Islet of Langerhans (tissue), 1 donor: Measurements from ENCODE around the gene PPP1R14C.

Source experiments
- FAIRE-seq: peaks from one replicate; lab custom pipeline; 2011; peaks lifted over from hg19 to GRCh38; lab: Jason Lieb, UNC

Gene PPP1R14C

DNA sequence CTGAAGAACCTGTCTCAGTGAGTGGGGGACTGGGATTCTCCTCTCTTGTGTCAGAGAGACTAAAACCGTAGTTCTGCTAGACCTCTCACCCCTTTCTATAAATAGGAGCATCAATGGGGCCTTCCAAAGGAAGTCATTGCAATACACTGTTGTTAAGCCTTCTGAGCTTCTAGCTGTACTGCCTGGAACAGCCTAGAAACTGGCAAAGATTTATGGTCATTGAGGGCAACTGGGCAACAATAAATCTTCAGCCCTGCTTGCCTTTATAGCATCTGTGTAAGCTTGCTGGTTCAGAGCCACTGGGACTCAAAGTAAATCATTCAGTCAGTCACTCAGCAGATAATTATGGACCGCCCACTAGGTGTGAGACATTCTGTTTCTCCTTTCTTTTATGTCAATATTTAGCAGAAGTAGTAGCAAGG lies 53.2 kb downstream of the PPP1R14C start:
- no peak for FAIRE-seq

DNA sequence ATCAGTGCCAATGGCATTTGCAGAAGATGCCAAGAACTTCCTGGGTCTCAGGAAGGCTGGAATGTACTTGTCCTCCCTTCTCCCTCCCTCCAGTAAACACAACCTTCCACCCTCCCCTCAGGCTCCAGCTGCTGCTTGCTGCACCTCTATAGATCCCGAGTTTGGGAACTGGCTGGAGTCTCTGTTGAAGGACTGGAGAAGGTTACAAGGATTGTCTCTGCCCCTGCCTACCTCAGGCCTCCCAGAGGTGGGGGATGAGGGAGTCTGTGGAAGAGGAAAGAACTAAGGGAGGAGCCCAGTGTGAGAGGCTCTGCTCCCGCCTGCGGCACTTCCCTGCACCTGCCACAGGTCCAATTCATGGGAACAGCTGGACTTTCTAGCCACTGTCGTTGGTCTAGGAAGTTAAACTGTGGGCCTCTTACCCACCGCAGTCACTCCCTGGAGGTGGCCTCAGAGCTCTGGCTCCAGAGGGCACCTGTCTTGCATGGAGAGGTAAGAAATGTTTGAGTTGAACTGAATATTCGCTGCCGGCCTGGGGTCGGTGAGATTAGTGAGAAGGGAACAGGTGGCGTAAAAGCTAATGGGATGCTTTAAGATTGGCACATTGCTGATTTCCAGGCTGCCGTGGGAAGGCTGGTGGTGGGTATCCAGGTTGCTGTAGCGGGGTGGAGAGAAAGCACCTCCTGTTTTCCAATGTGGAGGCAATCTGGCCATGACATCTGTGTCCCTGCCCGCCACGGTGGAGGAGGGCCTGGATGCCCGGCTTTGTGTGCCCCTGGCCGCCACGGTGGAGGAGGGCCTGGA lies 54.3 kb downstream of the PPP1R14C start:
- no peak for FAIRE-seq

DNA sequence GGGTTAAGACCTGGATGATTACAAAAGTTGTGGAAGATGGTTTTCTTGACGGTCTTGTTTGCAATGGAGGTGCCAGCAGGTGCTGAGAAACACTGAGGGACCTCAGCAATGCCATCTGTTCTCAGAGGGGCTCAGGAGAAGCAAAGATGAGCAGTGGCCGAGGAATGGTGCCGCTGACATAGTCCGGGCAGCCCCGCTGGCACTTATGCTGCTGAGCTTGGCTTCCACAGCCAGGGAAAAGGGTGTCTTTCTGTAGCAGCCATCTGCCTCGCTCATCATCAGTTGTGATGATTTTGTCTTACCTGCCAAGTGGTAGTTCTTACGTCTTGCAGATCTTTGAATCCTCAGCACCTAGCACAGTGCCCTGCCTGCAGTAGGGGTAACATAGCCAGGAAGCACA lies 55.7 kb downstream of the PPP1R14C start:
- FAIRE-seq = no peak

DNA sequence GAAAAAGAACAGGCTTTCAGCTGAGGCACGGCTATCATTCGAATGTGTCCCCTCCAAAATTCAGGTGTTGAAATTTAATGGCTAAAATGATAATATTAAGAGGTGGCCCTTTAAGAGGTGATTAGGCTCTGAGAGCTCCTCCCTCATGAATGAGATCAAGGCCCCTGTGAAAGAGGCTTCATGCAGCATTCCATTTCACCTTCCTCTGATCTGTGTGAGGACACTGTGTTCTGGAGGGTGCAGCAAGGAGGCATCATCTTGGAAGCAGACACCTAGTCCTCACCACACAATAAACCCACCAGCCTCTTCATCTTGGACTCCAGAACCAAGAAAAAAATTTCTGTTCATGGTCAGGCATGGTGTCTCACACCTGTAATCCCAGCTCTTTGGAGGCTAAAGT lies 56.4 kb downstream of the PPP1R14C start:
- no peak for FAIRE-seq

DNA sequence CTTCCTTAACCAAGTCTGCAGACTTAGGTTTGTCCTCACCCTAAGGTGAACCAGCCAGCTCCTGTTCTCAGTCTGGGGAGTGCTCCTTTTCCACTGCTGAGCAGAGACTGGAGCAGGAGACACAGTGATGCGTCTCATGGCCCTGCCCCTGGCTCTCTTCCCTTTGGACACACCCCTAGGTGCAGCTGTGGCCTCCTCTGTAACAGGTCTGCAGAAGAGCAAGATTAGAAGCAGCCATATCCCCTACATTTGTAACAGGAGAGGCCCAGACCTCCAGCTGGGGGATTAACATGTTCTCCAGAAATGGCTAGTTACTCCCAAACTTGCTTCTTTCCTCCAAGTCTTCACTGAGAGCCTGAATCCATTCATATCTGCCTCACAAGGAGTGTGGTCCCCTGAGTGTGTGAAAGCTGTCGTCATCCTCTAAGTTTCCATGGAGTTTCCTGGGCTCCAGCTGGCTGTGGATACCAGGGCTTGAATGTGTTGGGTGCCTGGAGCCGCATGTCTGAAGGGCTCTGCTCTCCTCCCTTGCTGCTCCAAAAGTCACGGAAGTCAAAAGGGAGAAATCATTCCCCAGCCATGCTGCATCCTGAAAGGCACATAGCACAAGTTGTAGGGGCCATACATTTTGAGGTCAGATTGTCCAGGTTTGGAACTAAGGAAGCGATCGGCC lies 57.7 kb downstream of the PPP1R14C start:
- FAIRE-seq = no peak

DNA sequence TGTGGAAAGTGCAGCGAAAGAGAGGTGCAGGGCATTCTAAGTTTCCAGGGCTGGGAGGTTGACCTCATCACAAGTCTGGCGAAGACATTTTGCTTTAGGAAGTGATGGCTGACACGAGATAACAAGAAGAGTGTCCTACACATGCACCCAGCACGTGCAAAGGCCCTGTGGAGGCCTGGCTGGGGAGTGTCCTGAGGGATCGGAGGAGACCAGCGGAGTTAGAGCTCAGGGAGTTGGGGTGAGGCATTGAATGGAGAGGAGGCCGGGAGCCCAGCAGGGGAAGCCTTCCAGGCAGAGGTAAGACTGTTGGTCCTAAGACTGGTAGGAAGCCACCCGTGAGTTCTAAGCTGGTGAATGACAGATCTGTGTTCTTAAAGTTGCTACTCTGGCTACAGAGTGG lies 58.4 kb downstream of the PPP1R14C start:
- FAIRE-seq = no peak

DNA sequence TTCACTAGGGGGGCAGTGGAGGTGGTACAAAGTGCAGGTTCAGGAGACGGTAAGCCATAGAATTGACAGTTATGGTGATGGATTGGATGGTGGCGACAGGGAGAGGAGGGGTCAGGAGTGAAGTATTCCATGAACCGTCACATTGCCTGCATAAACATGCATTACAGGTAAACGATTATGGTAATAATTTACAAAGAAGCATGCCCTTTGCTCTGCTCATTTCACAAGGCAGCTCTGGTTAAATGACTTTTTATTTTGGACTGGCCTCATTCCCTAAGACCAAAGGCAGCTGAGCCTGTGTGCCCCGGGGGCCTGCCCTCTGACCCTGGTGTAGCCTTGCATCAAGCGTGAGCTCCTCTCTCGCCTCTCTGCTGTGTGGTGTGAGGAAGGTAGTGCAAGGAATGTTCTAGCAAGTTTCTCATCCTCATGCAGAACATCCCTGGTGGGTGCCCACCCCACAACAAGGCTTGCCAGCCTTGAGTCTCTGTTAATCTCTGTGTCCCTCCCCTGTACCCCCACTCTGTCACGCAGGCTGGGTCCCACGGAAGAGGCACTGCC lies 59.0 kb downstream of the PPP1R14C start:
- FAIRE-seq = no peak

DNA sequence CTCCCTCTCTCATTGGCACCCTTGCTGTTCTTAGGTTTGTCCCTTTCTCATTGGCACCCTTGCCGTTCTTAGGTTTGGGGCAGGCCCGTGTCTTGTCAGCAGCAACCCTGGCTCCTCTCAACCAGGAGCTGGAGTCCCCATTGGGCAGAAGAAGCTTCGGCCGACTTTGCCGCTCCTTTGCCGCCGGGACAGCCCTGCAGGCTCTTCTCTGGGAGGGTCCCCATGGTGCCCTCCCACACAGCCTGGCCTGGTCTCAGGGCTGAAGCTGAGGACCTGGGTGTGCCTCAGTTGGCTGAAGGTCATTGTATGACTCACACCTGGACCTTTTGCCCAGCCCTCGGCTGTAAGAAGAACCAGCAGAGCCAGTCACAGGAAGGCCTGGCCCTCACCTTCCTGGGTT lies 59.6 kb downstream of the PPP1R14C start:
- FAIRE-seq = no peak

DNA sequence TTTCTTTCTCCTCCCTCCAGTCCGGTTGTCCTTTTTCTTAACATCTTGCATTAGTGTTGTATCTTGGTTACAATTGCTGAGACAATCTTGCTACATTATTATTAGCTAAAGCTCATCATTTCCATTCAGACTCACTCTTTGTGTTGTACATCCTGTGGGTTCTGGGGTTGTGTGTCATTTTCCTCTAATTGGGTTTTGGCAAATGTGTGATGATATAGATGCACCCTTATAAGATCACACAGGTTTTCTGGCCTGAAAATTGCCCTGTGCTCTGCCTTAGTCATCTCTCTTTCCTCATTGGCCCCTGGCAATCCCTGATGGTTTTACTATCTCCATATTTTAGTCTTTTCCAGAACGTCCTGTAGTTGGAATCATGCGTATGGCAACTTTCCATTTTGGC lies 60.1 kb downstream of the PPP1R14C start:
- no peak for FAIRE-seq

DNA sequence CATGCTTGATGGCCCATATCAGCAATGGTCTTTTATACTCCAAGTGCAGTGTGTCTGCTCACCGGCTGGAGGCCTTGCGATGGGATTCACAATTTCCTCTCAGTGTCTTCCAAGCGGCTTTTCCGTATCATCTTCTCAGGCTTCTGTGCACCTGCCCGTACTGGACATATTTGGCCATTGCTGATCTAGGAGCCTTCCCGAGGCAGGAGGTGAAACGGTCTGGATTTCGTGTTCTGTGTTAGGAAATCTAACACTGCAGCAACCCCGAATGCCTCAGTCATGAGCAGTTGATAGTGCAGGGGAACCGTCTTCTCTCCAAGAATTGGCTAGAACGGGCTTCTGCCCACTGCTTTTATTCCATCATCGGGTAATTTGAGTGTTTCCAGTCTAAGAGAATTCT lies 60.5 kb downstream of the PPP1R14C start:
- no peak for FAIRE-seq

DNA sequence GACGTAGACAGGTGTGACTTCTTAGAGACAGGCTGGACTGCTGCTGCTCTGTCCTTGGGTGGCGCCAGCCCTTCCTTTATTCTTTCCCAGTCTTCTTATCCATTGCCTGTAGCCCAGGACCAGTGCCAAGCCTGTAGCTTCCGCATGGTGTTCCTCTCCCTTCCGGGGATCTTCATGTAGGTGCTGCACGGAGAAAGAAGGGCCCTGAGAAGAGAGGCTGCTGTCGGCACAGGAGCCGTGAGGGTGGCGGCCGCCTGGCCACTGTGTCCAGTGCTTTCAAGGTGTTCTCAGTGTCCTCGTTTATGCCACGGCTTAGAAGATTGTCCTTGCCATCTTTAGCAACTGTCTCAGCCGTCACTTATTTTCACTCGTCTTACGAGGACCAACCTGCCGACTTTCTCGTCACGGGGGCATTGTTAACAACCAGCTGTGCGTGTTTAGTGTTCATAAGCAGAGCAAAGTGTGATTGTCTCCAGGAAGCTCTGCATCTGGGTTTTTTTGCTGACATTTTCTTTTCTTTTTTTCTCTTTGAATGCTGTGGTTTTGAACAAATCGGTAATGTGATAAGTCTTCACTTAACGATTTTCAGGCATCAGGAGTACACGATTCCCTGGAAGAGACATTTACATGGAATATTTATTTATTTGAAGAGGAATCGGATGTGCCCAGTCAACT lies 61.2 kb downstream of the PPP1R14C start:
- FAIRE-seq = no peak

DNA sequence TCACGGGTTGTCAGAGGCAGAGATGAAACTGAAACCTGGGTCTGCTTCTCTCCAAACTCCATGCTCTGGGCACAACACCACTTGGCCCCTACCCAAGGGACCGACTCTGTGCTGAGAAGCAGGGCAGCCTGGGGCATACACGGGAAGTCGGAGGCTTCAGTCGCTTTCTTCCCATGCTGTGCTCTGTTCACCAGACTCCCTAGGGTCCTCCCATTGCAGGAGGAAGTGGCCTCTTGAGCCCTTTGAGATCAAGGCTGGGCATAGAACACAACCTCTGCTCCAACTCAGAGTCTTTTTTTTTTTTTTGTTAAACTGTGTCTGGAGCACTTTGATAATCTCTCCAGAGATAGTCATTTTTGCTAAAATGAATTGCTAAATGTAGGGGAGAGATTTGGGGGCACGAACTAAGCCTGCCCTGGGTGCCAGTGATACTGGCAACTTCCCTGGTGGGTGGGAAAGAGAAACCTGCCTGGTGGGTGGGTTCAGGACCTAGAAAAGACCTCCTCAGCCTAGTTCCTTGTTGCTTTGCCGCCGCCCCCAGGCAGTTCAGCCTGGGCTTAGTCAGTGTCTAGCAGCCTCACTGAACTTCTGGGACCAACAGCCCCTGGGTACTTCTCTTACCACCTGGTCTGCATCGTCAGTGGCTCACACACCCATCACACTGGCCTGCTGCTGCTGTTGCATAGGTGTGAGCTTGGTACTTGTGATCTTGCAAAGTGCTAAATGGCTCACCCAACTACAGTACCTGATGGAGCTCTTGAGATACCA lies 62.0 kb downstream of the PPP1R14C start:
- FAIRE-seq = no peak

DNA sequence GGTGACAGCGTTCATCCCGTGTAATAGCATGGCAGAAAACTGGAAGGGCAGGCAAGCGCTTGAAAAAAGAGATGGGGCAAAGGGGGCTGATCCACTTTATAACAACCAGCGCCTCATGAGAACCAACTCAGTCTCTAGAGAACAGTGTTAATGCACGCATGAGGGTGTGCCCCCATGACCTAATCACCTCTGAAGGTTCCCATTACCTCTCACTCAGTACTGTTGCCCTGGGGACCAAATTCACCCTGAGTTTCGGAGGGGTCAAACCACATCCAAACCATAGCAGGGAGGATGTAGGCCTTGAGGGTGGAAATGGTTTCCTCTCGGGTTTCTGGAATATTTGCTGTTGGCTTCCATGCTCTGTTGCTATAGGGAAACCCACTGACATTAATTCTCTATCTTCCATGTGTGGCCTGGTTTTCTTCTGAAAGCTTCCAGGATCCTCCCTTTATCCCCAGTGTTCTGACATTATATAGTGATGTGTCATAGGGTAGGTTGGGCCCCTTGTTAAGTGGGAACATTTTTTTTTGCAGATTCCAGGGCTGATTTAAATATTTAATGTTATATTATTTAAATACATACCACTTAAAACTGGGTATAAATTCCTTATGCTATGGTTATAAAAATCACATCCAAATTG lies 65.2 kb downstream of the PPP1R14C start:
- no peak for FAIRE-seq

DNA sequence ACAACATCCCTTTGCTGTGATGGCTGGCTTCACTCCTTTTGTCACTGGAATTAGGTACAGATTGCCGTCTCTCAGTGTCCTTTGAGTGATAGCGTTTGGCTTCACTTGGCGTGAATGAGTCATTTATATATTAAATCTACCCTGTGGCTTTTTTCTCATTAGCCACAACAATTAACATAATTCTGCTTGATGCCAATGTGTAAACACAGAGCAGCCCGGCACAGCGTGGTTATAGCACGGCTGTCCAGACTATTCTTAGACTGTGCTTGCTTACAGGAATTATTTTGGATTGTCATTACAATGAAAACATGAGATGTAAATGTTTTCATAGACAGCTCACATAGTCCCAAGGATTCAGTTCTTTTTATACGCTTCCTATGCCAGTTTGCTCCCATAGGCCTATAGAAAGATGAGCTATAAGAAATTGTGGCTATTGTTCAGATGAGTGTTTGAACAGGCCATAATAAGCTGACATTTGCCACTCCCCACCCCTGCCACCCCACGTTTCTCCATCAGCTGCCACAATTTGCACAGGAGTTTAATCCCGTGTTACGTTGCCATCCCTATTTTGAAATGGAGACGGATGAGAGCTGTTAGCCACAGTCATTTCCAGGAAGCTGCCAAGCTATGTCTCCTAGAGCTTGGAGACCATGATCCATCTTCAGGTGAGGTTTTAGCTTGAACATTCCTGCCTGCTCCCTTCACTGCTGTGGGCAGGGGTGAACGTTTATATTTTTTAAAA lies 65.9 kb downstream of the PPP1R14C start:
- FAIRE-seq = peak; percentile 65

DNA sequence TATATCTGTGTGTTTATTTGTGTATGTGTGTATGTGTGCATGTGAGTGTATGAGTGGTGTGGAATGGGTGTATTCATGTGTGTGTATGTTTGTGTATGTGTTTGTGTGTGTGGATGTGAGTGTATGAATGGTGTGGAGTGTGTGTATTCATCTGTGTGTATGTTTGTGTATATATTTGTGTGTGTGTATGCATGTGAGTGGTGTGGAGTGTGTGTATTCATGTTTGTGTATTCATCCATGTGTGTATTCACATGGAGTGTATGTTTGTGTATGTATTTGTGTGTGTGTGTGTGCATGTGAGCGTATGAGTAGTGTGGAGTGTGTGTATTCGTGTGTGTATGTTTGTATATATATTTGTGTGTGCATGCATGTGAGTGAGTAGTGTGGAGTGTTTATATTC lies 66.6 kb downstream of the PPP1R14C start:
- peak; percentile 36 for FAIRE-seq

DNA sequence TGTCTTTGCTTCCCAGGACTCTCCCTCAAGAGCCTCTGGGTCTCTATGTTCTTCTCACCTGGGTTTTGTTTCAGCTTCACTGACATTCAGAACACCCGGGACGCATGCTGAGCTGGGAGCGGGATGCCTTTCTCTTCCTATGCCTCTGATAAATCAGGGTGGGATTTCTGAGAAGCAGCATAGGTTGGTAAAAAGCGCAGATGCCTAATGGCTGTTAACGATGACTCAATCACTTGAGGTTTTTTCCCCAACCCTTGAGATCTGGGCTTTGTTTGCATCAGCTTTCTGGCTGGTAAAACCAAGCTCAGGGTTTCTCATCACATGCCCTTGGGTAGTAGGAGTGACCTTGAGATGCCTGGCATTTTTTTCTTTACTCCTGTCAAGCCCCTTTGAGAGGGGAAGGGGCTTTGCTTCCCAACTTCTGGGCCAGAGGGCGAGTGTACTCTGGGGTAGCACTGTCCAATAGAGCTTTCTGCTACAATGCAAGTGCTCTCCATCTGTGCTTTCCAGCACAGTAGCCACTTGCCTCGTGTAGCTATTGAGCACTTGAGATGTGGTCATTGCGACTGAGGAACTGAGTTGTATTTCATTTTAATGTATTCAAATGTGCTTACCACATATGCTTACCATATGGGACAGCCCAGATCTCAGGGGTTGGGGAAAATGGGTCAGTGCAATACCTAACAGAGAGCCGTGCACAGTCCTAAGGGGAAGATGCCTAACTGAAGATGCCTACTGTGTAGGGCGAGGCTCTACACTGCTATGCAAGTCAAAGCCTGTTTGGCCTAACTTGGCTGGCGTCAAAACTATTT lies 69.1 kb downstream of the PPP1R14C start:
- FAIRE-seq = no peak

DNA sequence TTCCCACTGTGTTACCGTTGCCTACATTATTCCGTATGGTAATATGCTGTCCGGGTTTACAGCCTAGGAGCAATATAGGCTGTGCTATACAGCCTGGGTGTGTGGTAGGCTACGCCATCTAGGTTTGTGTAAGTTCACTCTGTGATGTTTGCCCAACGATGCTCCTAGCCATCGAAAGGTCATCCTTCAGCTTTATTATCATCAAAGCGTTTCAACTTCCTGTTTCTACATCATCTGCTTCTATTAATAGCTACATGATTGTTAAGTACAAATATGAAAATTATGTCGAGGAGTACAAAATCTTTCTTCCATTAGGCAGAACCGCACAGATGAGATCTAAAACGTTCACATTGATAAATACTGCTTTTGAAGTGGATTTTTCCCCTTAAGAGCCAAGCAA lies 69.9 kb downstream of the PPP1R14C start:
- peak; percentile 87 for FAIRE-seq

DNA sequence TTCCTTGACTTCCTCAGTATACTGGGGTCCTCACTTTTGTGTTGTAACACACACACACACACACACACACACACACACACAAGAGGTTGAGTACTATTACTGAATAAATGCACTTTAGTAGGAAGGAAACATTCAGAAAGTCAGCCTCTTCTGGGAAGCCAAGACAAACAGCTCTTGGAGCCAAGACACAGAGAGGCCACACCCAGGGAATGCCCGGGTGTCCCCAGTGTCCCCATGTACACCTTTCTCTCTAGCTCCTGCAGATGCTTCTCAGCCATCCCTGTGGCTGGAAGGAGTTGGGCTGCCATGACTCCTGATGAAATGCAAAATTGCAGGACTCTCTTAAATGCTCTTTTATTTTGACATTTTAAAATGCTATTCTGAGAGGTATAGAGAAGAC lies 70.5 kb downstream of the PPP1R14C start:
- no peak for FAIRE-seq

DNA sequence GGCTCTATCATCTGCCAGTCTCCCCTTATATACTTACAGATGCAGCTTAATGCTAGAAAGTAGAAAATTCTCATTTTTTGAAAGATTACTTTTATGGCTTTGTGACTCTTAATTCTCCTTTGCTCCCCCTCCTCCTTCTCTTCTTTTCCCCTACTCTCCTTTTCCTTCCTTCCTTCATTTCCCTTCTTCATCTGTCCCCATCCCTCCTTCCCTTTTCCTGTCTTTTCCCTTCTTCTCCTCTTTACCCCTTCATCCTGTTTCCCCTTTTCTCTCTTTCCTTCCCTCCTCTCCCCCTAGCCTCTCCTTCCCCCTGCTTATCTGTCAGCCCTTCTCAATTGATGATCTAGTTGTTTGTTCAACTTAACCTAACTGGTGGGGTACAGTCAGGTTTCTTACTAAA lies 71.5 kb downstream of the PPP1R14C start:
- FAIRE-seq = no peak
